CD8-positive, alpha-beta memory T cell (primary cell): Measurements from ENCODE around the gene CXCR4. TPM values are rescaled to one million over a fixed set of nuclear protein-coding genes. Genes with fewer than 3 reads are reported as not detected.

Experiments
- polyA plus RNA-seq: library from polyadenylated mRNA; unstranded; fragments of 300-500 nt; fragmentation: Illumina TruSeq; gene quantifications from one replicate; pipeline ENCODE4 v1.2.3, GENCODE V29; 2021
- total RNA-seq, 2 experiments: library from RNA; stranded (reverse); gene quantifications; one replicate each; pipeline ENCODE4 v1.2.3, GENCODE V29; 2021

Gene CXCR4
- total and polyA plus RNA-seq, 3 experiments from 2014 or later: 102 to 569 (median 106) TPM

Other genes starting within 250 kb of the CXCR4 start
- gene MCM6, start 241.7 kb downstream of the CXCR4 start, total RNA-seq: 100 to 1,000 TPM; 175 to 178 TPM
- 14.8 TPM for gene MCM6, start 241.7 kb downstream of the CXCR4 start, polyA plus RNA-seq
- 100 to 1,000 TPM; 143 to 146 TPM for gene DARS1, start 132.5 kb downstream of the CXCR4 start, total RNA-seq
- 102 TPM for gene DARS1, start 132.5 kb downstream of the CXCR4 start, polyA plus RNA-seq